H1 (cell line): Measurements from ENCODE around the gene CIROP. TPM values are rescaled to one million over a fixed set of nuclear protein-coding genes. Genes with fewer than 3 reads are reported as not detected.

Experiments used
- CTCF ChIA-PET: fragments of 300-600 bp; sonication (Branson Sonifier 250); formaldehyde crosslinking; loops from one replicate; lab custom pipeline; 2021; ENCODE audit not compliant: partially characterized antibody; lab: Charles Lee
- POLR2A ChIA-PET: fragments of 300-600 bp; sonication (Branson Sonifier 250); formaldehyde crosslinking; loops from one replicate; lab custom pipeline; 2021; ENCODE audit warnings: inconsistent platforms; ENCODE audit not compliant: partially characterized antibody; lab: Charles Lee
- DNase-seq, 2 experiments: peaks; one replicate each; pipeline versions ENCODE4 v3.0.0 to v3.0.0-alpha.2; 2010 to 2022; ENCODE audit warnings: low spot score in 2 of 2, low read depth in 1 of 2, mixed read lengths in 1 of 2
- FAIRE-seq: peaks from 2 replicates; lab custom pipeline; 2011; peaks lifted over from hg19 to GRCh38; lab: Jason Lieb, UNC
- H2AFZ ChIP-seq: 2 replicates; pipeline ENCODE4 v1.8.1; 2012; ENCODE audit warnings: low read length, inconsistent platforms
- H2AK5ac ChIP-seq: 2 replicates; pipeline ENCODE4 v1.6.1; 2013; ENCODE audit warnings: low read depth, low read length
- H2BK120ac ChIP-seq: replicated peaks from 2 replicates; pipeline ENCODE3; 2013; ENCODE audit warnings: low read depth, low read length, inconsistent platforms
- H2BK12ac ChIP-seq: 2 replicates; pipeline ENCODE4 v1.6.1; 2013; ENCODE audit warnings: low read depth, low read length
- H2BK15ac ChIP-seq: 2 replicates; pipeline ENCODE4 v1.6.1; 2013; ENCODE audit warnings: low read length
- H2BK20ac ChIP-seq: 2 replicates; pipeline ENCODE4 v1.6.1; 2013; ENCODE audit warnings: low read length
- H2BK5ac ChIP-seq: 2 replicates; pipeline ENCODE4 v1.6.1; 2013; ENCODE audit warnings: low read depth, low read length
- H3K14ac ChIP-seq: 2 replicates; pipeline ENCODE4 v1.6.1; 2013; ENCODE audit warnings: inconsistent platforms; ENCODE audit not compliant: insufficient read length
- H3K18ac ChIP-seq: 2 replicates; pipeline ENCODE4 v1.6.1; 2013; ENCODE audit warnings: low read length; ENCODE audit errors: extremely low read depth
- H3K23ac ChIP-seq: 2 replicates; pipeline ENCODE4 v1.6.1; 2013; ENCODE audit warnings: inconsistent platforms; ENCODE audit not compliant: insufficient read length
- H3K23me2 ChIP-seq: 2 replicates; pipeline ENCODE4 v1.6.1; 2013; ENCODE audit warnings: low read depth, low read length
- H3K27ac ChIP-seq: 2 replicates; pipeline ENCODE4 v1.6.1; 2011; ENCODE audit warnings: low read depth, low read length, inconsistent platforms
- H3K27me3 ChIP-seq, 4 experiments: replicated peaks in 1 of 4; 1 replicate in 1 of 4; 2 replicates in 3 of 4; pipeline versions ENCODE4 v1.6.1 to v1.8.1; 2011 to 2013; ENCODE audit warnings: low read length in 3 of 4, mild to moderate bottlenecking in 3 of 4, inconsistent platforms in 2 of 4, mixed read lengths in 2 of 4, moderate library complexity in 1 of 4; ENCODE audit not compliant: control insufficient read depth in 3 of 4, insufficient read depth in 3 of 4; ENCODE audit errors: extremely low read depth in 1 of 4
- H3K36me3 ChIP-seq, 4 experiments: 2 replicates each; pipeline versions ENCODE4 v1.6.1 to v1.8.1; 2011 to 2013; ENCODE audit warnings: mild to moderate bottlenecking in 4 of 4, low read length in 3 of 4, moderate library complexity in 2 of 4, control low read depth in 1 of 4, inconsistent platforms in 1 of 4; ENCODE audit not compliant: insufficient read depth in 4 of 4, control insufficient read depth in 2 of 4
- H3K4ac ChIP-seq: replicated peaks from 2 replicates; pipeline ENCODE3; 2013; ENCODE audit warnings: low read length, low read depth, mixed read lengths, inconsistent platforms; ENCODE audit not compliant: insufficient read length
- H3K4me1 ChIP-seq, 4 experiments: replicated peaks in 1 of 4; 1 replicate in 1 of 4; 2 replicates in 3 of 4; pipeline versions ENCODE4 v1.6.1 to v1.8.1; 2011 to 2013; ENCODE audit warnings: low read length in 3 of 4, inconsistent platforms in 2 of 4, mixed read lengths in 1 of 4; ENCODE audit not compliant: insufficient read depth in 4 of 4, control insufficient read depth in 3 of 4
- H3K4me2 ChIP-seq, 2 experiments: 2 replicates each; pipeline versions ENCODE4 v1.6.1 to v1.8.1; 2011 to 2013; ENCODE audit warnings: low read depth in 2 of 2, low read length in 2 of 2, control low read depth in 1 of 2, inconsistent platforms in 1 of 2, mild to moderate bottlenecking in 1 of 2; ENCODE audit not compliant: insufficient read depth in 1 of 2
- H3K4me3 ChIP-seq, 4 experiments: fragments of 200-600, 300-600 bp in 1 of 4; sonication (generic), shearing (Covaris generic), sonication (Bioruptor Twin) in 1 of 4; 2 replicates each; pipeline versions ENCODE4 v1.5.1 to v1.8.1; 2011 to 2016; ENCODE audit warnings: low read length in 4 of 4, low read depth in 3 of 4, control low read depth in 2 of 4, inconsistent platforms in 2 of 4, mild to moderate bottlenecking in 2 of 4, mixed read lengths in 1 of 4, moderate library complexity in 1 of 4; ENCODE audit not compliant: insufficient read depth in 2 of 4; ENCODE audit errors: extremely low read depth in 1 of 4
- H3K56ac ChIP-seq: replicated peaks from 2 replicates; pipeline ENCODE3; 2013; ENCODE audit warnings: low read depth, mild to moderate bottlenecking, mixed read lengths, low read length, inconsistent platforms; ENCODE audit not compliant: insufficient read length
- H3K79me1 ChIP-seq: 2 replicates; pipeline ENCODE4 v1.6.1; 2013; ENCODE audit warnings: low read depth, low read length, control low read depth
- H3K79me2 ChIP-seq, 2 experiments: 2 replicates each; pipeline versions ENCODE4 v1.6.1 to v1.8.1; 2012 to 2013; ENCODE audit warnings: low read length in 2 of 2, mild to moderate bottlenecking in 2 of 2, inconsistent platforms in 1 of 2; ENCODE audit not compliant: insufficient read depth in 2 of 2, control insufficient read depth in 1 of 2
- H3K9ac ChIP-seq, 4 experiments: replicated peaks in 1 of 4; 1 replicate in 1 of 4; 2 replicates in 3 of 4; pipeline versions ENCODE4 v1.6.1 to v1.8.1; 2011 to 2013; ENCODE audit warnings: low read depth in 3 of 4, low read length in 3 of 4, control low read depth in 2 of 4, mild to moderate bottlenecking in 2 of 4, moderate library complexity in 2 of 4, inconsistent platforms in 1 of 4; ENCODE audit errors: extremely low read depth in 1 of 4
- H3K9me3 ChIP-seq, 2 experiments: 2 replicates each; pipeline versions ENCODE4 v1.6.1 to v1.8.1; 2012 to 2013; ENCODE audit warnings: mild to moderate bottlenecking in 2 of 2, moderate library complexity in 2 of 2, control low read depth in 1 of 2, inconsistent platforms in 1 of 2, low read depth in 1 of 2, low read length in 1 of 2, mixed read lengths in 1 of 2; ENCODE audit not compliant: insufficient read depth in 2 of 2
- H4K20me1 ChIP-seq, 2 experiments: replicated peaks in 1 of 2; 2 replicates each; pipeline versions ENCODE3 to v1.8.1; 2011 to 2013; ENCODE audit warnings: inconsistent platforms in 2 of 2, low read length in 2 of 2, mild to moderate bottlenecking in 1 of 2; ENCODE audit not compliant: insufficient read depth in 2 of 2, control insufficient read depth in 1 of 2
- H4K5ac ChIP-seq: 2 replicates; pipeline ENCODE4 v1.6.1; 2013; ENCODE audit warnings: low read length, low read depth, mixed read lengths, inconsistent platforms; ENCODE audit not compliant: insufficient read length
- H4K8ac ChIP-seq: 2 replicates; pipeline ENCODE4 v1.8.0; 2013; ENCODE audit warnings: mild to moderate bottlenecking, moderate library complexity, low read length, inconsistent platforms; ENCODE audit not compliant: insufficient read depth; ENCODE audit errors: extremely low read depth
- H4K91ac ChIP-seq: replicated peaks from 2 replicates; pipeline ENCODE3; 2013; ENCODE audit warnings: low read length, mixed read lengths, inconsistent platforms; ENCODE audit not compliant: insufficient read length
- ATF2 ChIP-seq: IDR thresholded peaks from 2 replicates; pipeline ENCODE4 v1.6.1; 2012; ENCODE audit warnings: low read length, inconsistent platforms
- HDAC2 ChIP-seq, 2 experiments: fragments of 300-600 bp in 1 of 2; sonication (generic) in 1 of 2; IDR thresholded peaks; 2 replicates each; pipeline ENCODE4 v1.6.1; 2011 to 2012; ENCODE audit warnings: low read depth in 2 of 2, low read length in 2 of 2, mild to moderate bottlenecking in 2 of 2, moderate library complexity in 2 of 2, borderline replicate concordance in 1 of 2, inconsistent platforms in 1 of 2
- POU5F1 ChIP-seq: IDR thresholded peaks from 2 replicates; pipeline ENCODE4 v1.6.1; 2011; ENCODE audit warnings: low read depth, mild to moderate bottlenecking, low read length, moderate library complexity
- RFX5 ChIP-seq: IDR thresholded peaks from 2 replicates; pipeline ENCODE4 v1.6.1; 2011; ENCODE audit warnings: low read depth, low read length, improper control_type of control experiment, borderline replicate concordance
- SAP30 ChIP-seq: fragments of 300-600 bp; sonication (generic); IDR thresholded peaks from 2 replicates; pipeline ENCODE4 v1.7.1; 2012; ENCODE audit warnings: low read length, moderate library complexity, mild to moderate bottlenecking, inconsistent platforms; ENCODE audit not compliant: insufficient read depth, insufficient replicate concordance
- SUZ12 ChIP-seq: fragments of 200-600 bp; sonication (generic); IDR thresholded peaks from 2 replicates; pipeline ENCODE4 v1.6.1; 2012; ENCODE audit warnings: mild to moderate bottlenecking, inconsistent platforms, low read length, moderate library complexity, mixed read lengths
- ZNF274 ChIP-seq: IDR thresholded peaks from 2 replicates; pipeline ENCODE4 v1.7.0; 2012; ENCODE audit warnings: low read length, borderline replicate concordance; ENCODE audit errors: extremely low read depth
- WGBS, 2 experiments: shearing (Covaris generic) in 1 of 2; methylation state at CpG; one replicate each; pipeline versions ENCODE4 v1.1.6 to v1.1.7; 2013 to 2015; ENCODE audit warnings: low lambda C conversion rate in 2 of 2, mixed read lengths in 2 of 2, inconsistent platforms in 1 of 2, low coverage in 1 of 2, missing lambda C conversion rate in 1 of 2; ENCODE audit not compliant: insufficient replicate concordance in 2 of 2, insufficient coverage in 1 of 2, insufficient read length in 1 of 2; ENCODE audit errors: extremely low coverage in 1 of 2, missing lambda C conversion rate in 1 of 2; 5-methylcytosine and 5-hydroxymethylcytosine counted together
- polyA plus RNA-seq, 7 experiments: library from polyadenylated mRNA; depleted of rRNA in 3 of 7; stranded (reverse) in 5 of 7; unstranded in 2 of 7; fragments of >200 nt in 5 of 7; fragments of 200-250 nt in 2 of 7; gene quantifications; 1 replicate in 5 of 7; 2 replicates in 1 of 7; 4 replicates in 1 of 7; pipeline versions ENCODE4 v1.2.1 to v1.2.3, GENCODE V29; 2011 to 2013; ENCODE audit warnings: missing spikeins in 2 of 7, mixed read lengths in 2 of 7
- total RNA-seq: library from RNA; stranded (reverse); fragmentation: NEBNext Ultra II Directional; extraction: Animal tissue kit (Norgen Biotek cat#: 25700); gene quantifications from 2 replicates; pipeline ENCODE4 v1.2.1, GENCODE V29; 2021

Gene CIROP
- total and polyA plus RNA-seq, 2 of the 8 experiments (the other 6 are each of a cell fraction or from before 2014, with no cell fraction given), result 0.06 TPM; not detected in 1

DNA sequence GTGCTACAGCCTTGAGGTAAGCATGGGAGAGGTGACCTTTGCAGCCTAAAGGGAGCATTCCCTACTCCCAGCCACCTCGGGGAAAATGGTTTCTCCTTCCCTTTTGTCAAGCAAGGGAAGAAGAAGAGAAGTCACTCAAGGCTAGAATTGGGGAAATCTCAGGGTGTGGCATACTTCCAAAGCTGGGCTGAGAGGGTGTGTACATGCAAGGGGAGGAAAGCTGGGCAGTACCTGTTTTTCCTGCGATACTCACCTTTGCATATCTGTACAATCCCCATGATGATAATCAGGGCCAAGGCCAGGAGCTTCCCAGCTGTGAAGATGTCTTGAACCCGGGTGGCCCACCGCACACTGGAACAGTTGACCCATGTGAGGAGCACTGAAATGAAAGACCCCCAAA, 38.0 kb upstream of the CIROP start:
- Histone ChIP-seq H4K8ac (no peak overlapping the region; the same call in 1 of the 2 replicates), H3K56ac (no peak overlapping the region), H3K79me2 (no peaks in the 10 kb centered on the region), H3K4me1 (no peaks in the 10 kb centered on the region), H3K18ac (no peak overlapping the region), H3K9ac (no peak overlapping the region), H3K23me2 (peaks cover 3% of the 10 kb centered on the region; the same call in 1 of the 2 replicates), H3K14ac (no peak overlapping the region), H4K91ac (no peak overlapping the region), H3K79me1 (no peaks in the 10 kb centered on the region; the same call in 1 of the 2 replicates), H3K4ac (no peak overlapping the region), H2BK20ac (no peak overlapping the region), H4K20me1 (peaks cover 2 to 6% of the 10 kb centered on the region in 2 experiments), H2AK5ac (no peak overlapping the region), H2BK120ac (no peak overlapping the region), H3K27me3 (no peaks in the 10 kb centered on the region), H3K27ac (no peak overlapping the region), H2BK5ac (no peak overlapping the region), H3K36me3 (peaks cover 10 to 51% (median 29%) of the 10 kb centered on the region in 4 experiments; a peak in 7 of 8 replicates), H3K4me2 (no peak overlapping the region), H3K4me3 (no peak overlapping the region), H3K9me3 (no peaks in the 10 kb centered on the region), H2BK15ac (no peak overlapping the region), H3K23ac (no peak overlapping the region), H4K5ac (no peak overlapping the region), H2AFZ (no peak overlapping the region), H2BK12ac (no peak overlapping the region)
- TF ChIP-seq SUZ12 (no peak), RFX5 (no peak), HDAC2 (IDR thresholded peaks at IDR 0.05; ENCODE audit: borderline replicate concordance in 1 of 2, low read depth in 2 of 2, low read length in 2 of 2) (no peak), SAP30 (no peak), ZNF274 (no peak), ATF2 (no peak), POU5F1 (no peak)
- DNase-seq (no peak), FAIRE-seq (no peak)
- 86% methylated on average over 4 of the region's 4 CpGs; no CpG with 5 or more reads in 1 of the 2 experiments for WGBS, 2 experiments
- ChIA-PET CTCF (interaction anchor here (0.7 to 3.9 kb wide), 11 partner anchors 21 to 74 kb away, joined by 3 to 21 read pairs (median 3); no protein-coding TSS in a partner anchor), POLR2A (interaction anchor here (1.2 to 3.2 kb wide), 4 partner anchors 9 to 22 kb away, joined by 5 to 9 read pairs (median 6); no protein-coding TSS in a partner anchor)
